Measurements from ENCODE around the gene ZNF672.
"Not testable (repeated sequence)": the region's sequence is repeated elsewhere in the genome, so short reads cannot be mapped to it uniquely, and the experiment has no call there.

The ZNF672 gene

GRCh38 chr1:248798791-248799190 lies 39.2 kb upstream of the ZNF672 start:
- in situ Hi-C loops (cut with HindIII; ENCODE audit: low sequenced_read_pairs) = no loop called here
- H3K4me3 ChIP-seq (ENCODE audit: low read depth, low read length) = no peak overlapping the region
- TF ChIP-seq CTCF (IDR thresholded peaks at IDR 0.05; ENCODE audit: low read depth, low read length, missing control alignments) = no peak
- no peak for DNase-seq (ENCODE audit: low read depth)

- DNase-seq (ENCODE audit: low read depth) = no peak
- in situ Hi-C loops (cut with HindIII; ENCODE audit: low sequenced_read_pairs) = no loop called here
- TF ChIP-seq CTCF (IDR thresholded peaks at IDR 0.05; ENCODE audit: low read depth, low read length, missing control alignments) = no peak
- H3K4me3 ChIP-seq (ENCODE audit: low read depth, low read length) = no peak overlapping the region
These were observed 37.6 kb upstream of the ZNF672 start for GRCh38 chr1:248800459-248800858.

GRCh38 chr1:248802454-248802853 lies 35.6 kb upstream of the ZNF672 start:
- H3K4me3 ChIP-seq (ENCODE audit: low read depth, low read length) = no peak overlapping the region
- in situ Hi-C loops (cut with HindIII; ENCODE audit: low sequenced_read_pairs) = no loop called here
- TF ChIP-seq CTCF (IDR thresholded peaks at IDR 0.05; ENCODE audit: low read depth, low read length, missing control alignments) = no peak
- DNase-seq (ENCODE audit: low read depth) = no peak

- DNase-seq (ENCODE audit: low read depth); in situ Hi-C loops (cut with HindIII; ENCODE audit: low sequenced_read_pairs); H3K4me3 ChIP-seq (ENCODE audit: low read depth, low read length): not testable (repeated sequence)
These were observed 34.5 kb upstream of the ZNF672 start for GRCh38 chr1:248803501-248803900.

GRCh38 chr1:248804771-248805681 lies 33.0 kb upstream of the ZNF672 start:
- in situ Hi-C loops (cut with HindIII; ENCODE audit: low sequenced_read_pairs) = no loop called here
- no peak for TF ChIP-seq CTCF (IDR thresholded peaks at IDR 0.05; ENCODE audit: low read depth, low read length, missing control alignments)
- H3K4me3 ChIP-seq (ENCODE audit: low read depth, low read length) = no peak overlapping the region
- DNase-seq (ENCODE audit: low read depth) = no peak

GRCh38 chr1:248805876-248806275 lies 32.1 kb upstream of the ZNF672 start:
- no peak for DNase-seq (ENCODE audit: low read depth)
- TF ChIP-seq CTCF (IDR thresholded peaks at IDR 0.05; ENCODE audit: low read depth, low read length, missing control alignments) = no peak
- H3K4me3 ChIP-seq (ENCODE audit: low read depth, low read length) = no peak overlapping the region
- in situ Hi-C loops (cut with HindIII; ENCODE audit: low sequenced_read_pairs) = no loop called here

GRCh38 chr1:248807067-248807737 lies 30.8 kb upstream of the ZNF672 start:
- DNase-seq (ENCODE audit: low read depth) = no peak
- in situ Hi-C loops (cut with HindIII; ENCODE audit: low sequenced_read_pairs) = no loop called here
- no peak overlapping the region for H3K4me3 ChIP-seq (ENCODE audit: low read depth, low read length)
- TF ChIP-seq CTCF (IDR thresholded peaks at IDR 0.05; ENCODE audit: low read depth, low read length, missing control alignments) = peak; percentile 64
